RWPE1 (cell line): ENCODE measurements around the gene IFT88.

ENCODE experiments used
- CTCF ChIA-PET: fragments of 350-600 bp; sonication (Branson Sonifier 250); formaldehyde crosslinking; extraction: SDS; loops from one replicate; lab custom pipeline; 2021; lab: Yijun Ruan, JAX
- POLR2A ChIA-PET: fragments of 400-600 bp; formaldehyde crosslinking; extraction: SDS; loops from one replicate; lab custom pipeline; 2020; ENCODE audit warnings: antibody characterized with exemption; ENCODE audit not compliant: low non-redundant PET; lab: Yijun Ruan, JAX
- DNase-seq: peaks from one replicate; pipeline ENCODE4 v3.0.0; 2012; ENCODE audit warnings: low spot score
- H3K27ac ChIP-seq: fragments of 450-650 bp; 2 replicates; pipeline ENCODE4 v1.5.1; 2017
- TF ChIP-seq, protein P1 (sequence below): fragments of 450-650 bp; conservative IDR thresholded peaks from 2 replicates; pipeline ENCODE4 v1.5.1; 2017; ENCODE audit warnings: low read depth, mild to moderate bottlenecking

IFT88 gene

DNA sequence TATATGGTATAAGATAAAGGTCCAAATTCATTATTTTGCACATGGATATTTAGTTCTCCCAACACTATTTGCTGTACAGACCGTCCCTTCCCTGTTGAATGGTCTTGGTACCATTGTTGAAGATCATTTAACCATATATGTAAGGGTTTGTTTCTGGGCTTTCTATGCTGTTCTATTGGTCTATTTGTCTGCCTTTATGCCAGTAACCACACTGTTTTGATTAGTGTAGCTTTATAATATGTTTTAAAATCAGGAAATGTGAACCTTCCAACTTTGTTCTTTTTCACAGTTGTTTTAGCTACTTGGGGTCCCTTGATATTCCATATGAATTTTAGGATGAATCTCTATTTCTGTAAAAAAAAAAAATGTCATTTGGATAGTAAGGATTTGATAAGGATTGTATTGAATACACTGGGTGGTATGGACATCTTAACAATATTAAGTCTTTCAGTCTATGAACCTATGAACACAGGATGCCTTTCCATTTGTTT lies 16.9 kb downstream of the IFT88 start:
- CTCF ChIA-PET: interaction anchor here (0.6 kb wide), 1 partner anchor 342 kb away, joined by 4 read pairs; no protein-coding TSS in a partner anchor
- no peak for DNase-seq
- TF ChIP-seq, protein P1, sequence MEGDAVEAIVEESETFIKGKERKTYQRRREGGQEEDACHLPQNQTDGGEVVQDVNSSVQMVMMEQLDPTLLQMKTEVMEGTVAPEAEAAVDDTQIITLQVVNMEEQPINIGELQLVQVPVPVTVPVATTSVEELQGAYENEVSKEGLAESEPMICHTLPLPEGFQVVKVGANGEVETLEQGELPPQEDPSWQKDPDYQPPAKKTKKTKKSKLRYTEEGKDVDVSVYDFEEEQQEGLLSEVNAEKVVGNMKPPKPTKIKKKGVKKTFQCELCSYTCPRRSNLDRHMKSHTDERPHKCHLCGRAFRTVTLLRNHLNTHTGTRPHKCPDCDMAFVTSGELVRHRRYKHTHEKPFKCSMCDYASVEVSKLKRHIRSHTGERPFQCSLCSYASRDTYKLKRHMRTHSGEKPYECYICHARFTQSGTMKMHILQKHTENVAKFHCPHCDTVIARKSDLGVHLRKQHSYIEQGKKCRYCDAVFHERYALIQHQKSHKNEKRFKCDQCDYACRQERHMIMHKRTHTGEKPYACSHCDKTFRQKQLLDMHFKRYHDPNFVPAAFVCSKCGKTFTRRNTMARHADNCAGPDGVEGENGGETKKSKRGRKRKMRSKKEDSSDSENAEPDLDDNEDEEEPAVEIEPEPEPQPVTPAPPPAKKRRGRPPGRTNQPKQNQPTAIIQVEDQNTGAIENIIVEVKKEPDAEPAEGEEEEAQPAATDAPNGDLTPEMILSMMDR: no peak
- H3K27ac ChIP-seq: no peak overlapping the region
- POLR2A ChIA-PET: no interaction called here

DNA sequence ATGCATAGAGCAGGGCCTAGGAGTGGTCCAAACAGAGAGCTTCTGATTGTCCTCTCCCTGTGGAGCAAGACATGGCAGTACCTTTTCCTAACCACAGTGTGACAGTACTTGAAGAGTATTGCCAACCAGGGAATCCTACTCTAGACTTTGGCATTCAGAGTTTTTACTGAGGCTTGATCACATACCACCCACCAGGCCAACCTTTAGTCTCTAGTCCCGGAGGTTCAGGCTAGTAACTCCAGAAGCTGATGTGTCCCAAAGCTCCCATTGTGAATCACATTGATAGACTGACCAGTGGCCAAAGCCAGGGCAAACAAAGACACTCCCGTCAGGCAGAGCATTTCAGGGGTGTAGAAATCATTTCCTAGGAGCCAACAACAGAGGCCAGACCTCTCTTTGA lies 18.4 kb downstream of the IFT88 start:
- POLR2A ChIA-PET: no interaction called here
- CTCF ChIA-PET: no interaction called here

DNA sequence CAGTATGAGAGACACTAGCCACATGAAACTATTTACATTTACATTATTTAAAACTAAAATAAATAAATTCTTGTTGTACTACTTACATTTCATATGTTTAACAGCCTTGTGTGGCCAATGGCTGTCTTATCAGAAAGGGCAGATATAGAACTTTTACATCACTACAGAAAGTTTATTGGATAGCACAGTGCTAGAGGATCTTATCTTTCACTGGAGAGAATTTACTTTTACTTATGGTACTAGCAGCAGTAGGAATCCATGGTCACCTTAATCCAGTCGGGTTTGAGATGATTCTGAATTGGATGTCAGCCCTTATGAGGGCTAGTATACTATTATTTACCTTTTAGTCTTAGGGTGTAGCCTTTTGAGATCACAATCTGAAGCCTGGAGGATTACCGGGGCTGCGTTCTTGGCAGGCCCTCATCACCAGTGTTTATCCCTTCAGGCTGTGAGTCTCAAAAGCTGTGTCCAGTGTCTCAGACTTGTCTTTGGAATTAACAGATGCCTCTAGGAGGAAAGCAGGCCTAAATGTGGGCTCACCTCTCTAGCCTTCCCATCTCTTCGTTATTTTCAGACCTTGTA lies 21.7 kb downstream of the IFT88 start:
- TF ChIP-seq, protein P1: no peak
- CTCF ChIA-PET: no interaction called here
- POLR2A ChIA-PET: no interaction called here
- H3K27ac ChIP-seq: no peak overlapping the region
- no peak for DNase-seq

More for the DNA sequence above, 18.4 kb downstream of the IFT88 start:
- DNase-seq: no peak
- H3K27ac ChIP-seq: no peak overlapping the region
- TF ChIP-seq, protein P1: no peak

- TF ChIP-seq, protein P1: no peak
- DNase-seq: no peak
- POLR2A ChIA-PET: no interaction called here
- no peak overlapping the region for H3K27ac ChIP-seq
- CTCF ChIA-PET: no interaction called here
Observed at GRCh38 chr13:20590561-20590960, 23.6 kb downstream of the IFT88 start.

DNA sequence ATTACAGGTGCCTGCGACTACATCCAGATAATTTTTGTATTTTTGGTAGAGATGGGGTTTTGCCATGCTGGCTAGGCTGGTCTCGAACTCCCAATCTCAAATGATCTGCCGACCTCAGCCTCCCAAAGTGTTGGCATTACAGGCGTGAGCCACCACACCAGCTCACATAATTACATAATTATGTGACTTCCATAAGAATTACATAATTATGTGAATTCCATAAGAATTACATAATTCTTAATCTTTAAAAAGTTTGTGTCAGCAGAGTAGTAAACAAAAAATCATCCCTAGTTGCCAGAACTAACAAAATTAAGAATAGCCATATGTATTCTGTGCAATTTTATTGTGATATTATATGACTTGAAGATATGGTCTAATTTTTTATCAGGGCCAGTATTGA lies 25.6 kb downstream of the IFT88 start:
- TF ChIP-seq, protein P1: no peak
- no peak overlapping the region for H3K27ac ChIP-seq
- CTCF ChIA-PET: no interaction called here
- DNase-seq: no peak
- POLR2A ChIA-PET: no interaction called here

- no peak for DNase-seq
- TF ChIP-seq, protein P1: no peak
- ChIA-PET POLR2A (no interaction called here), CTCF (no interaction called here)
- no peak overlapping the region for H3K27ac ChIP-seq
Observed at GRCh38 chr13:20594280-20594679, 27.3 kb downstream of the IFT88 start.
